Liver (tissue), 3 donors: ENCODE data around the gene LRRC61.

Source experiments
- CTCF ChIP-seq: fragments of 150-350 bp; IDR thresholded peaks from 2 replicates; pipeline ENCODE4 v1.5.1; 2017; ENCODE audit warnings: improper control_type of control experiment, low read depth, low read length; ENCODE audit not compliant: missing input control
- EGR1 ChIP-seq, 2 donors: IDR thresholded peaks; 2 replicates each; pipeline ENCODE4 v1.6.1; 2016 to 2018; ENCODE audit warnings: antibody characterized with exemption in 2 of 2, low read depth in 2 of 2
- FOXA1 ChIP-seq: IDR thresholded peaks from 2 replicates; pipeline ENCODE4 v1.6.1; 2016; ENCODE audit warnings: antibody characterized with exemption
- HNF4A ChIP-seq, 2 donors: conservative IDR thresholded peaks; 2 replicates each; pipeline ENCODE4 v1.6.1; 2016; ENCODE audit warnings: antibody characterized with exemption in 2 of 2, mild to moderate bottlenecking in 2 of 2
- MAX ChIP-seq: IDR thresholded peaks from 2 replicates; pipeline ENCODE4 v1.6.1; 2016; ENCODE audit warnings: antibody characterized with exemption
- RAD21 ChIP-seq, 2 donors: IDR thresholded peaks; 2 replicates each; pipeline ENCODE4 v1.6.1; 2016; ENCODE audit warnings: antibody characterized with exemption in 2 of 2, mild to moderate bottlenecking in 2 of 2
- REST ChIP-seq: IDR thresholded peaks from 2 replicates; pipeline ENCODE4 v1.6.1; 2016; ENCODE audit warnings: antibody characterized with exemption, mild to moderate bottlenecking
- SP1 ChIP-seq: IDR thresholded peaks from 2 replicates; pipeline ENCODE4 v1.6.1; 2018; ENCODE audit warnings: antibody characterized with exemption, mild to moderate bottlenecking
- TAF1 ChIP-seq: conservative IDR thresholded peaks from 2 replicates; pipeline ENCODE4 v1.6.1; 2016; ENCODE audit warnings: antibody characterized with exemption, mild to moderate bottlenecking
- YY1 ChIP-seq: IDR thresholded peaks from 2 replicates; pipeline ENCODE4 v1.6.1; 2016; ENCODE audit warnings: antibody characterized with exemption, mild to moderate bottlenecking
- ZBTB33 ChIP-seq: IDR thresholded peaks from 2 replicates; pipeline ENCODE4 v1.6.1; 2016; ENCODE audit warnings: antibody characterized with exemption
- donor health status: healthy.
- donor health status: healthy.

- no peak for TF ChIP-seq CTCF
- no peak for TF ChIP-seq REST
- TF ChIP-seq SP1: no peak
- no peak for TF ChIP-seq EGR1 (IDR thresholded peaks at IDR 0.05; ENCODE audit: low read depth in 2 of 2)
- TF ChIP-seq TAF1: no peak
- TF ChIP-seq YY1: no peak
- no peak for TF ChIP-seq FOXA1
- TF ChIP-seq ZBTB33: no peak
- TF ChIP-seq MAX: no peak
- TF ChIP-seq RAD21 (IDR thresholded peaks at IDR 0.05): no peak
- TF ChIP-seq HNF4A (conservative IDR thresholded peaks at IDR 0.05): no peak
Measured at GRCh38 chr7:150344299-150344698, 21.1 kb downstream of the LRRC61 start.
